ENCODE results near the gene TMTC4. TPM values are rescaled to one million over a fixed set of nuclear protein-coding genes. Genes with fewer than 3 reads are reported as not detected.

TMTC4 gene
- total and polyA plus RNA-seq, 2 donors from 2014 or later = 10.5 to 15.1 TPM

- no peak overlapping the region for H3K27ac ChIP-seq (ENCODE audit: low read depth in 2 of 2, low read length in 2 of 2)
- no peaks in the 10 kb centered on the region for H3K27me3 ChIP-seq (ENCODE audit: control insufficient read depth, insufficient read depth, low read length)
- intact Hi-C loops (cut with DNase I) = no loop called here
- no peak overlapping the region for H3K4me3 ChIP-seq (ENCODE audit: low read length in 3 of 3)
- DNase-seq (no peak), FAIRE-seq (no peak)
- H3K9ac ChIP-seq (ENCODE audit: low read length in 3 of 3) = no peak overlapping the region
- H3K9me3 ChIP-seq (ENCODE audit: control insufficient read depth in 2 of 3, insufficient read depth in 1 of 3, low read length in 3 of 3) = no peaks in the 10 kb centered on the region
- no peak for TF ChIP-seq CTCF (IDR thresholded peaks at IDR 0.05; ENCODE audit: borderline replicate concordance, extremely low read depth, insufficient read depth)
- no peaks in the 10 kb centered on the region for H3K36me3 ChIP-seq (ENCODE audit: control insufficient read depth in 2 of 3, insufficient read depth in 3 of 3, low read length in 3 of 3)
- H3K4me1 ChIP-seq (ENCODE audit: control insufficient read depth in 2 of 3, insufficient read depth in 2 of 3, low read depth in 1 of 3, low read length in 3 of 3) = no peaks in the 10 kb centered on the region
Measured at GRCh38 chr13:100613031-100613430, 61.6 kb downstream of the TMTC4 start.

GRCh38 chr13:100611678-100612492 lies 62.7 kb downstream of the TMTC4 start:
- H3K27ac ChIP-seq (ENCODE audit: low read depth in 2 of 2, low read length in 2 of 2) = no peak overlapping the region
- FAIRE-seq = no peak

GRCh38 chr13:100610391-100611347 lies 63.9 kb downstream of the TMTC4 start:
- no peak for TF ChIP-seq CTCF (IDR thresholded peaks at IDR 0.05; ENCODE audit: borderline replicate concordance, extremely low read depth, insufficient read depth)
- no peaks in the 10 kb centered on the region for H3K9me3 ChIP-seq (ENCODE audit: control insufficient read depth in 2 of 3, insufficient read depth in 1 of 3, low read length in 3 of 3)
- H3K27me3 ChIP-seq (ENCODE audit: control insufficient read depth, insufficient read depth, low read length) = no peaks in the 10 kb centered on the region
- no peak for DNase-seq
- no peak for FAIRE-seq
- H3K4me3 ChIP-seq (ENCODE audit: low read length in 3 of 3) = no peak overlapping the region
- H3K4me1 ChIP-seq (ENCODE audit: control insufficient read depth in 2 of 3, insufficient read depth in 2 of 3, low read depth in 1 of 3, low read length in 3 of 3) = no peaks in the 10 kb centered on the region
- no peak overlapping the region for H3K27ac ChIP-seq (ENCODE audit: low read depth in 2 of 2, low read length in 2 of 2)
- no peak overlapping the region for H3K9ac ChIP-seq (ENCODE audit: low read length in 3 of 3)
- intact Hi-C loops (cut with DNase I) = no loop called here
- H3K36me3 ChIP-seq (ENCODE audit: control insufficient read depth in 2 of 3, insufficient read depth in 3 of 3, low read length in 3 of 3) = peaks cover 0 to 4% (median 0%) of the 10 kb centered on the region in 3 donors

More at GRCh38 chr13:100611678-100612492, 62.7 kb downstream of the TMTC4 start:
- TF ChIP-seq CTCF (IDR thresholded peaks at IDR 0.05; ENCODE audit: borderline replicate concordance, extremely low read depth, insufficient read depth) = no peak
- Histone ChIP-seq H3K4me1 (ENCODE audit: control insufficient read depth in 2 of 3, insufficient read depth in 2 of 3, low read depth in 1 of 3, low read length in 3 of 3) (no peaks in the 10 kb centered on the region), H3K9me3 (ENCODE audit: control insufficient read depth in 2 of 3, insufficient read depth in 1 of 3, low read length in 3 of 3) (no peaks in the 10 kb centered on the region), H3K27me3 (ENCODE audit: control insufficient read depth, insufficient read depth, low read length) (no peaks in the 10 kb centered on the region), H3K36me3 (ENCODE audit: control insufficient read depth in 2 of 3, insufficient read depth in 3 of 3, low read length in 3 of 3) (no peaks in the 10 kb centered on the region), H3K4me3 (ENCODE audit: low read length in 3 of 3) (no peak overlapping the region), H3K9ac (ENCODE audit: low read length in 3 of 3) (no peak overlapping the region)
- no peak for DNase-seq
- intact Hi-C loops (cut with DNase I) = no loop called here
